NCI-H1105 (cell line): ENCODE data around the gene IGFBP4.

ENCODE experiments used
- DNase-seq: peaks from one replicate; lab custom pipeline; 2025; lab: John Stamatoyannopoulos, UW

Gene IGFBP4

GRCh38 chr17:40456396-40456951, 13.2 kb downstream of the IGFBP4 start:
- no peak for DNase-seq

- DNase-seq, result no peak
Measured at GRCh38 chr17:40457369-40457768, 14.1 kb downstream of the IGFBP4 start.

- DNase-seq, result no peak
Measured at GRCh38 chr17:40457964-40458791, 14.9 kb downstream of the IGFBP4 start.

GRCh38 chr17:40458851-40459482, 15.7 kb downstream of the IGFBP4 start:
- no peak for DNase-seq

- no peak for DNase-seq
Measured at GRCh38 chr17:40459636-40460603, 16.7 kb downstream of the IGFBP4 start.

GRCh38 chr17:40460604-40460967, 17.3 kb downstream of the IGFBP4 start:
- DNase-seq, result no peak

- DNase-seq, result no peak
Measured at GRCh38 chr17:40460968-40461731, 17.9 kb downstream of the IGFBP4 start.

- DNase-seq, result no peak
Measured at GRCh38 chr17:40461732-40462342, 18.6 kb downstream of the IGFBP4 start.

- no peak for DNase-seq
Measured at GRCh38 chr17:40462343-40463121, 19.3 kb downstream of the IGFBP4 start.

GRCh38 chr17:40463122-40463550, 19.9 kb downstream of the IGFBP4 start:
- no peak for DNase-seq

GRCh38 chr17:40464392-40464855, 21.2 kb downstream of the IGFBP4 start:
- no peak for DNase-seq

- DNase-seq, result no peak
Measured at GRCh38 chr17:40466298-40466971, 23.2 kb downstream of the IGFBP4 start.

- DNase-seq, result no peak
Measured at GRCh38 chr17:40467281-40467867, 24.1 kb downstream of the IGFBP4 start.

GRCh38 chr17:40468560-40468959, 25.3 kb downstream of the IGFBP4 start:
- no peak for DNase-seq

- DNase-seq, result no peak
Measured at GRCh38 chr17:40469805-40470675, 26.8 kb downstream of the IGFBP4 start.

- no peak for DNase-seq
Measured at GRCh38 chr17:40470932-40471828, 27.9 kb downstream of the IGFBP4 start.
